OCI-LY1 (cell line): ENCODE results near the gene KLHL26.

Experiments used
- H2AFZ ChIP-seq: fragments of 200-600 bp; sonication (generic), shearing (Covaris generic); 2 replicates; pipeline ENCODE4 v1.6.0; 2014; ENCODE audit warnings: antibody characterized with exemption, mild to moderate bottlenecking, low read length
- H3F3A ChIP-seq: fragments of 200-600 bp; sonication (generic), shearing (Covaris generic); 2 replicates; pipeline ENCODE4 v1.6.0; 2014; ENCODE audit warnings: mild to moderate bottlenecking, antibody characterized with exemption, low read length, moderate library complexity; ENCODE audit not compliant: insufficient read depth
- H3K27ac ChIP-seq: fragments of 200-600 bp; sonication (generic); 2 replicates; pipeline ENCODE4 v1.5.1; 2014; ENCODE audit warnings: low read length, mixed run types, mild to moderate bottlenecking, low read depth; ENCODE audit not compliant: poor library complexity, severe bottlenecking
- H3K27me3 ChIP-seq: fragments of 200-600 bp; sonication (generic); 2 replicates; pipeline ENCODE4 v1.6.0; 2014; ENCODE audit warnings: antibody characterized with exemption, mild to moderate bottlenecking, low read length, moderate library complexity; ENCODE audit not compliant: insufficient read depth
- H3K36me3 ChIP-seq: fragments of 200-600 bp; sonication (generic); 2 replicates; pipeline ENCODE4 v1.6.1; 2014; ENCODE audit warnings: mild to moderate bottlenecking, antibody characterized with exemption, low read length, moderate library complexity, mixed read lengths; ENCODE audit not compliant: insufficient read depth
- H3K4me1 ChIP-seq: fragments of 200-600 bp; sonication (generic); 2 replicates; pipeline ENCODE4 v1.5.1; 2014; ENCODE audit warnings: mild to moderate bottlenecking, low read length, moderate library complexity; ENCODE audit not compliant: insufficient read depth, severe bottlenecking
- H3K4me2 ChIP-seq: fragments of 200-600 bp; sonication (generic), shearing (Covaris generic); 2 replicates; pipeline ENCODE4 v1.6.1; 2014; ENCODE audit warnings: low read length
- H3K4me3 ChIP-seq: fragments of 200-600 bp; sonication (generic); 2 replicates; pipeline ENCODE4 v1.5.1; 2014; ENCODE audit warnings: low read length, low read depth, mild to moderate bottlenecking, mixed read lengths; ENCODE audit not compliant: poor library complexity, severe bottlenecking
- H3K79me2 ChIP-seq: fragments of 200-600 bp; shearing (Covaris generic); 2 replicates; pipeline ENCODE4 v1.6.1; 2016; ENCODE audit warnings: mixed run types, low read length, mixed read lengths; ENCODE audit not compliant: insufficient read depth
- H3K9ac ChIP-seq: fragments of 200-600 bp; sonication (generic), shearing (Covaris generic); 2 replicates; pipeline ENCODE4 v1.6.1; 2014; ENCODE audit warnings: mild to moderate bottlenecking, low read length, mixed read lengths
- H3K9me2 ChIP-seq: fragments of 200-600 bp; sonication (generic), shearing (Covaris generic); 2 replicates; pipeline ENCODE4 v1.6.1; 2014; ENCODE audit warnings: low read depth, mild to moderate bottlenecking, low read length, mixed read lengths
- H3K9me3 ChIP-seq: fragments of 200-600 bp; shearing (Covaris generic); 2 replicates; pipeline ENCODE4 v1.6.1; 2014; ENCODE audit warnings: low read length, mixed read lengths
- H4K20me1 ChIP-seq: fragments of 200-600 bp; sonication (generic), shearing (Covaris generic); 2 replicates; pipeline ENCODE4 v1.6.0; 2016; ENCODE audit warnings: mild to moderate bottlenecking, low read length; ENCODE audit not compliant: insufficient read depth
- EZH2 ChIP-seq: fragments of 200-600 bp; sonication (generic), shearing (Covaris generic); IDR thresholded peaks from 2 replicates; pipeline ENCODE4 v1.8.0; 2017; ENCODE audit warnings: borderline replicate concordance, mixed run types, mild to moderate bottlenecking, antibody characterized with exemption, low read length, moderate library complexity, mixed read lengths
- TF ChIP-seq, protein P1 (sequence below): fragments of 200-600 bp; sonication (generic), shearing (Covaris generic); IDR thresholded peaks from 2 replicates; pipeline ENCODE4 v1.5.1; 2017; ENCODE audit warnings: mild to moderate bottlenecking, antibody characterized with exemption, low read length, moderate library complexity, mixed read lengths

Gene KLHL26

GRCh38 chr19:18668744-18669523, 32.1 kb downstream of the KLHL26 start:
- H4K20me1 ChIP-seq = no peaks in the 10 kb centered on the region
- no peak overlapping the region for H3K27ac ChIP-seq
- H3K9me3 ChIP-seq = no peaks in the 10 kb centered on the region
- no peaks in the 10 kb centered on the region; the same call in 1 of the 2 replicates for H3K27me3 ChIP-seq
- H3K36me3 ChIP-seq = no peaks in the 10 kb centered on the region
- H3K4me2 ChIP-seq = no peak overlapping the region
- no peak overlapping the region for H2AFZ ChIP-seq
- TF ChIP-seq, protein P1, sequence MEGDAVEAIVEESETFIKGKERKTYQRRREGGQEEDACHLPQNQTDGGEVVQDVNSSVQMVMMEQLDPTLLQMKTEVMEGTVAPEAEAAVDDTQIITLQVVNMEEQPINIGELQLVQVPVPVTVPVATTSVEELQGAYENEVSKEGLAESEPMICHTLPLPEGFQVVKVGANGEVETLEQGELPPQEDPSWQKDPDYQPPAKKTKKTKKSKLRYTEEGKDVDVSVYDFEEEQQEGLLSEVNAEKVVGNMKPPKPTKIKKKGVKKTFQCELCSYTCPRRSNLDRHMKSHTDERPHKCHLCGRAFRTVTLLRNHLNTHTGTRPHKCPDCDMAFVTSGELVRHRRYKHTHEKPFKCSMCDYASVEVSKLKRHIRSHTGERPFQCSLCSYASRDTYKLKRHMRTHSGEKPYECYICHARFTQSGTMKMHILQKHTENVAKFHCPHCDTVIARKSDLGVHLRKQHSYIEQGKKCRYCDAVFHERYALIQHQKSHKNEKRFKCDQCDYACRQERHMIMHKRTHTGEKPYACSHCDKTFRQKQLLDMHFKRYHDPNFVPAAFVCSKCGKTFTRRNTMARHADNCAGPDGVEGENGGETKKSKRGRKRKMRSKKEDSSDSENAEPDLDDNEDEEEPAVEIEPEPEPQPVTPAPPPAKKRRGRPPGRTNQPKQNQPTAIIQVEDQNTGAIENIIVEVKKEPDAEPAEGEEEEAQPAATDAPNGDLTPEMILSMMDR = no peak
- no peak for TF ChIP-seq EZH2
- no peaks in the 10 kb centered on the region for H3K9me2 ChIP-seq
- no peaks in the 10 kb centered on the region for H3F3A ChIP-seq
- no peaks in the 10 kb centered on the region for H3K79me2 ChIP-seq
- H3K4me3 ChIP-seq = no peak overlapping the region
- H3K4me1 ChIP-seq = peaks cover 3% of the 10 kb centered on the region
- no peak overlapping the region for H3K9ac ChIP-seq

DNA sequence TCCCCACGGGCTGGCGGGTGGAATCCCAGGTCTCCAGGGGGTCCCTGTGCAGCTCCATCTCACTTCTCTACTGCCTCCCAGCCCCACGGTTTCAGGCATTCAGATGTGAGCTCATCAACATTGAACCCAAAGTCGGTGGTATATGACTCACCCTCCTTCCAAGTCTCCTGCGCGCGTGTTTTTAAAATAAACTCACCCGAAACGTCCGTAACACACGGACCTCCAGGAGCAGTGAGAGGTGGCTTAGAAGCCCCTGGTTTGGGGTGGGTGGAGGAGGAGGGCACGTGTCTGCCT, 32.6 kb downstream of the KLHL26 start:
- no peak for TF ChIP-seq EZH2
- TF ChIP-seq, protein P1 = no peak
- Histone ChIP-seq H4K20me1 (no peaks in the 10 kb centered on the region), H3K27ac (no peak overlapping the region), H3K9ac (no peak overlapping the region), H2AFZ (no peak overlapping the region), H3K27me3 (no peaks in the 10 kb centered on the region; the same call in 1 of the 2 replicates), H3K9me3 (no peaks in the 10 kb centered on the region), H3K9me2 (no peaks in the 10 kb centered on the region), H3K36me3 (no peaks in the 10 kb centered on the region), H3K79me2 (no peaks in the 10 kb centered on the region), H3K4me3 (no peak overlapping the region), H3K4me2 (no peak overlapping the region), H3K4me1 (no peaks in the 10 kb centered on the region), H3F3A (no peaks in the 10 kb centered on the region)

DNA sequence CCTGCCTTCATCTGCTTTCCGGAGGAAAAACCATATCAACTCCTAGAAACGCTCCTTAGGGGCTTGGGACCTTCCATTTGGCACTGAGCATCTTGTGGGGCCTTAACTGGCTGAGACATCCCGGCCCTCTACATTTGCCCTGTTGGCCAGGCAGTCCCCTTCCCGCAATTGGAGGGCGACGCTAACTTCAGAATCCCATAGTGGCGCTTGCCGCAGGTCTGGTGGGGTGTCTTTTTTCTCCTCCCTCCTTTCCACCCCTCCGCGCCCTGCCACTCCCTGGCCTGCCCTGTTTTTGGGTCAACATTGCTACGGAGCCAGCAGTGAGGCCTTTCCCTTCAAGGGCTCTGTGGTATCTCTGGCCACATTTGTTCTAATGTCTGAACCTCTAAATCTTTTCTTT, 33.1 kb downstream of the KLHL26 start:
- H3K27me3 ChIP-seq = no peaks in the 10 kb centered on the region; the same call in 1 of the 2 replicates
- no peak overlapping the region for H2AFZ ChIP-seq
- no peaks in the 10 kb centered on the region for H3K4me1 ChIP-seq
- no peaks in the 10 kb centered on the region for H3K9me3 ChIP-seq
- no peaks in the 10 kb centered on the region for H3K79me2 ChIP-seq
- no peak overlapping the region for H3K9ac ChIP-seq
- H3F3A ChIP-seq = no peaks in the 10 kb centered on the region
- H3K27ac ChIP-seq = no peak overlapping the region
- H3K4me2 ChIP-seq = no peak overlapping the region
- H3K36me3 ChIP-seq = no peaks in the 10 kb centered on the region
- H3K4me3 ChIP-seq = no peak overlapping the region
- no peaks in the 10 kb centered on the region for H4K20me1 ChIP-seq
- H3K9me2 ChIP-seq = no peaks in the 10 kb centered on the region
- TF ChIP-seq, protein P1 = no peak
- no peak for TF ChIP-seq EZH2
